ENCODE data around the gene PDIA5. TPM values are rescaled to one million over a fixed set of nuclear protein-coding genes. Genes with fewer than 3 reads are reported as not detected.

Gene PDIA5
- total and polyA plus RNA-seq, 4 donors, result 15.5 to 38.6 (median 30.7) TPM

GRCh38 chr3:123032057-123032456 lies 34.8 kb upstream of the PDIA5 start:
- H3K4me3 ChIP-seq, result no peak overlapping the region
- no peak overlapping the region for H3K9ac ChIP-seq (ENCODE audit: insufficient read depth in 1 of 2, low read length in 2 of 2)
- ATAC-seq (ENCODE audit: insufficient read depth, low FRiP score) (no peak), DNase-seq (no peak)
- H3K4me1 ChIP-seq (ENCODE audit: control insufficient read depth in 5 of 5, insufficient read depth in 5 of 5, low read length in 5 of 5), result peaks cover 0 to 17% (median 2%) of the 10 kb centered on the region in 5 donors
- peaks cover 0 to 20% (median 18%) of the 10 kb centered on the region in 3 donors for H3K27me3 ChIP-seq (ENCODE audit: control insufficient read depth in 3 of 3, insufficient read depth in 3 of 3, low read length in 2 of 3)
- H3K27ac ChIP-seq (ENCODE audit: low read depth in 1 of 2, low read length in 1 of 2), result no peak overlapping the region
- H3K9me3 ChIP-seq (ENCODE audit: control insufficient read depth in 4 of 4, insufficient read depth in 3 of 4, low read length in 3 of 4), result no peaks in the 10 kb centered on the region
- no peak for TF ChIP-seq CTCF (IDR thresholded peaks at IDR 0.05; ENCODE audit: control extremely low read depth, extremely low read depth)
- WGBS, 2 donors, result 75 to 78% methylated on average over 3 of the region's 3 CpGs
- no peaks in the 10 kb centered on the region for H3K36me3 ChIP-seq (ENCODE audit: control insufficient read depth in 4 of 4, insufficient read depth in 4 of 4, low read length in 4 of 4)

- no peak for TF ChIP-seq CTCF (IDR thresholded peaks at IDR 0.05; ENCODE audit: control extremely low read depth, extremely low read depth)
- H3K9ac ChIP-seq (ENCODE audit: insufficient read depth in 1 of 2, low read length in 2 of 2), result no peak overlapping the region
Measured at GRCh38 chr3:123034120-123034519, 32.7 kb upstream of the PDIA5 start.

GRCh38 chr3:123034996-123035395 lies 31.8 kb upstream of the PDIA5 start:
- WGBS, 2 donors, result 86 to 89% methylated on average over 3 of the region's 3 CpGs

More at GRCh38 chr3:123034120-123034519, 32.7 kb upstream of the PDIA5 start:
- H3K27ac ChIP-seq (ENCODE audit: low read depth in 1 of 2, low read length in 1 of 2), result no peak overlapping the region
- no peaks in the 10 kb centered on the region for H3K36me3 ChIP-seq (ENCODE audit: control insufficient read depth in 4 of 4, insufficient read depth in 4 of 4, low read length in 4 of 4)
- no peak for ATAC-seq (ENCODE audit: insufficient read depth, low FRiP score)
- peaks cover 0 to 9% (median 9%) of the 10 kb centered on the region in 3 donors for H3K27me3 ChIP-seq (ENCODE audit: control insufficient read depth in 3 of 3, insufficient read depth in 3 of 3, low read length in 2 of 3)
- peaks cover 0 to 6% (median 0%) of the 10 kb centered on the region in 5 donors for H3K4me1 ChIP-seq (ENCODE audit: control insufficient read depth in 5 of 5, insufficient read depth in 5 of 5, low read length in 5 of 5)
- DNase-seq, result no peak
- no peak overlapping the region for H3K4me3 ChIP-seq
- H3K9me3 ChIP-seq (ENCODE audit: control insufficient read depth in 4 of 4, insufficient read depth in 3 of 4, low read length in 3 of 4), result no peaks in the 10 kb centered on the region
- WGBS, 2 donors, result 93 to 95% methylated on average over 5 of the region's 5 CpGs

More at GRCh38 chr3:123034996-123035395, 31.8 kb upstream of the PDIA5 start:
- Histone ChIP-seq H3K36me3 (ENCODE audit: control insufficient read depth in 4 of 4, insufficient read depth in 4 of 4, low read length in 4 of 4) (no peaks in the 10 kb centered on the region), H3K4me3 (no peak overlapping the region), H3K27me3 (ENCODE audit: control insufficient read depth in 3 of 3, insufficient read depth in 3 of 3, low read length in 2 of 3) (peaks cover 0 to 7% (median 4%) of the 10 kb centered on the region in 3 donors), H3K27ac (ENCODE audit: low read depth in 1 of 2, low read length in 1 of 2) (no peak overlapping the region), H3K9ac (ENCODE audit: insufficient read depth in 1 of 2, low read length in 2 of 2) (no peak overlapping the region), H3K9me3 (ENCODE audit: control insufficient read depth in 4 of 4, insufficient read depth in 3 of 4, low read length in 3 of 4) (no peaks in the 10 kb centered on the region), H3K4me1 (ENCODE audit: control insufficient read depth in 5 of 5, insufficient read depth in 5 of 5, low read length in 5 of 5) (peaks cover 0 to 6% (median 0%) of the 10 kb centered on the region in 5 donors)
- no peak for DNase-seq
- TF ChIP-seq CTCF (IDR thresholded peaks at IDR 0.05; ENCODE audit: control extremely low read depth, extremely low read depth), result no peak
- ATAC-seq (ENCODE audit: insufficient read depth, low FRiP score), result no peak

Measured in lung (tissue), 12 donors.